B cell (primary cell): Measurements from ENCODE around the gene ROR2. TPM values are rescaled to one million over a fixed set of nuclear protein-coding genes. Genes with fewer than 3 reads are reported as not detected.

ENCODE experiments used
- ATAC-seq: fragments of 200-7000 bp; cut with Tn5 transposase; one replicate; pipeline ENCODE4 v1.10.0; 2021; ENCODE audit warnings: low read depth, mild to moderate bottlenecking, moderate number of reproducible peaks, moderate library complexity
- CTCF ChIA-PET: fragments of 350-600 bp; sonication (Branson Sonifier 250); formaldehyde crosslinking; loops from one replicate; lab custom pipeline; 2021; ENCODE audit warnings: antibody characterized with exemption, inconsistent platforms; lab: Charles Lee
- POLR2A ChIA-PET: fragments of 350-600 bp; sonication (Branson Sonifier 250); formaldehyde crosslinking; loops from one replicate; lab custom pipeline; 2021; ENCODE audit warnings: antibody characterized with exemption; lab: Charles Lee
- DNase-seq: peaks from one replicate; pipeline ENCODE4 v3.0.0; 2013
- H2AFZ ChIP-seq: 2 replicates; pipeline ENCODE4 v1.6.1; 2012; ENCODE audit warnings: mild to moderate bottlenecking, low read depth, low read length; ENCODE audit not compliant: insufficient read depth, poor library complexity, severe bottlenecking
- H3K27ac ChIP-seq, 2 donors: 1 replicate in 1 of 2; 2 replicates in 1 of 2; pipeline ENCODE4 v1.5.1; 2012 to 2013; ENCODE audit warnings: low read length in 2 of 2, mild to moderate bottlenecking in 2 of 2, moderate library complexity in 1 of 2
- H3K27me3 ChIP-seq, 4 experiments: fragments of 200-600 bp in 1 of 4; sonication (generic) in 1 of 4; replicated peaks in 1 of 4; 1 replicate in 2 of 4; 2 replicates in 2 of 4; pipeline versions ENCODE4 v1.6.1 to v1.7.0; 2013 to 2016; ENCODE audit warnings: low read length in 3 of 4, mild to moderate bottlenecking in 2 of 4, mixed read lengths in 1 of 4, moderate library complexity in 1 of 4; ENCODE audit not compliant: insufficient read depth in 4 of 4, control insufficient read depth in 3 of 4; ENCODE audit errors: control extremely low read depth in 1 of 4
- H3K36me3 ChIP-seq, 2 experiments: replicated peaks in 1 of 2; 1 replicate in 1 of 2; 2 replicates in 1 of 2; pipeline versions ENCODE4 v1.6.1 to v1.7.1; 2013; ENCODE audit warnings: low read length in 1 of 2; ENCODE audit not compliant: insufficient read depth in 2 of 2, control insufficient read depth in 1 of 2; ENCODE audit errors: control extremely low read depth in 1 of 2, extremely low read depth in 1 of 2
- H3K4me1 ChIP-seq, 2 donors: fragments of 200-600 bp in 1 of 2; sonication (generic) in 1 of 2; 1 replicate in 1 of 2; 2 replicates in 1 of 2; pipeline versions ENCODE4 v1.5.1 to v1.6.1; 2013 to 2017; ENCODE audit warnings: low read length in 2 of 2; ENCODE audit not compliant: control insufficient read depth in 2 of 2, insufficient read depth in 2 of 2
- H3K4me2 ChIP-seq: replicated peaks from 2 replicates; pipeline ENCODE3; 2012; ENCODE audit warnings: mild to moderate bottlenecking, low read depth, low read length; ENCODE audit not compliant: poor library complexity, severe bottlenecking
- H3K4me3 ChIP-seq, 5 experiments: fragments of 200-600 bp in 1 of 5; sonication (generic) in 1 of 5; 1 replicate in 3 of 5; 2 replicates in 2 of 5; pipeline versions ENCODE4 v1.5.1 to v1.7.0; 2011 to 2016; ENCODE audit warnings: low read length in 4 of 5, mild to moderate bottlenecking in 4 of 5, low read depth in 2 of 5, control low read depth in 1 of 5, moderate library complexity in 1 of 5; ENCODE audit not compliant: insufficient read depth in 1 of 5; ENCODE audit errors: control extremely low read depth in 1 of 5, extremely low read depth in 1 of 5
- H3K79me2 ChIP-seq: fragments of 200-600 bp; sonication (generic); one replicate; pipeline ENCODE4 v1.6.0; 2016; ENCODE audit warnings: low read length; ENCODE audit not compliant: control insufficient read depth, insufficient read depth
- H3K9ac ChIP-seq: fragments of 200-600 bp; sonication (generic); 2 replicates; pipeline ENCODE4 v1.6.1; 2017; ENCODE audit warnings: mild to moderate bottlenecking, low read length, moderate library complexity
- H3K9me3 ChIP-seq, 3 donors: one replicate each; pipeline versions ENCODE4 v1.6.1 to v1.7.1; 2013; ENCODE audit warnings: low read length in 2 of 3; ENCODE audit not compliant: control insufficient read depth in 2 of 3, insufficient read depth in 1 of 3; ENCODE audit errors: control extremely low read depth in 1 of 3
- H4K20me1 ChIP-seq: 2 replicates; pipeline ENCODE4 v1.6.0; 2012; ENCODE audit warnings: mild to moderate bottlenecking, low read length; ENCODE audit not compliant: insufficient read depth, control insufficient read depth, poor library complexity, severe bottlenecking
- H3K27ac Mint-ChIP-seq: one replicate; pipeline ENCODE4 v1.8.0; 2021; ENCODE audit warnings: mixed read lengths
- H3K27me3 Mint-ChIP-seq: one replicate; pipeline ENCODE4 v1.8.0; 2021; ENCODE audit warnings: mixed read lengths
- H3K4me1 Mint-ChIP-seq: one replicate; pipeline ENCODE4 v1.8.0; 2021; ENCODE audit warnings: mixed read lengths
- H3K4me3 Mint-ChIP-seq: one replicate; pipeline ENCODE4 v1.8.0; 2021; ENCODE audit warnings: mixed read lengths
- H3K9me3 Mint-ChIP-seq: one replicate; pipeline ENCODE4 v1.8.0; 2022; ENCODE audit warnings: mixed read lengths; ENCODE audit not compliant: insufficient read depth
- CTCF ChIP-seq: fragments of 200-600 bp; IDR thresholded peaks from one replicate; pipeline ENCODE4 v1.8.0; 2022; ENCODE audit warnings: antibody characterized with exemption, mild to moderate bottlenecking
- EZH2 ChIP-seq: IDR thresholded peaks from 2 replicates; pipeline ENCODE4 v1.6.1; 2012; ENCODE audit warnings: borderline replicate concordance, low read depth, mild to moderate bottlenecking, moderate library complexity, low read length; ENCODE audit not compliant: insufficient read depth, poor library complexity, severe bottlenecking
- WGBS: methylation state at CpG from one replicate; pipeline ENCODE4 v1.1.5; 2013; ENCODE audit warnings: missing lambda C conversion rate; ENCODE audit not compliant: insufficient coverage; 5-methylcytosine and 5-hydroxymethylcytosine counted together
- intact Hi-C: fragments of 100-400 bp; cut with micrococcal nuclease; formaldehyde crosslinking; loops from one replicate; pipeline ENCODE4 v1.10.0; 2022
- polyA plus RNA-seq: library from polyadenylated mRNA; depleted of rRNA; stranded (reverse); fragments of >200 nt; gene quantifications from 2 replicates; pipeline ENCODE4 v1.2.3, GENCODE V29; 2012
- total RNA-seq, 2 donors: library from RNA; stranded (reverse); fragments of 120-200 nt in 1 of 2; gene quantifications; 1 replicate in 1 of 2; 2 replicates in 1 of 2; pipeline versions ENCODE4 v1.2.3 to v1.2.4, GENCODE V29; 2013 to 2022

The ROR2 gene
- total and polyA plus RNA-seq, 2 donors (not counting 1 experiment from before 2014, with no cell fraction given), result 0.21 to 0.49 TPM

GRCh38 chr9:91705386-91705785 is 244.6 kb downstream of the ROR2 start:
- Mint-ChIP-seq H3K27me3 (peaks cover 8% of the 10 kb centered on the region), H3K9me3 (peaks cover 2% of the 10 kb centered on the region), H3K4me3 (no peak overlapping the region), H3K4me1 (no peaks in the 10 kb centered on the region), H3K27ac (no peak overlapping the region)
- no peak overlapping the region for H3K27ac ChIP-seq
- DNase-seq (no peak), ATAC-seq (no peak)
- no peaks in the 10 kb centered on the region for H4K20me1 ChIP-seq
- TF ChIP-seq CTCF, result no peak
- no peak for TF ChIP-seq EZH2
- ChIA-PET CTCF (interaction anchor here (0.7 kb wide), 1 partner anchor 20 kb away, joined by 4 read pairs; no protein-coding TSS in a partner anchor), POLR2A (no interaction called here)
- WGBS, result no CpG with 5 or more reads among the region's 1 CpG
- H3K9ac ChIP-seq, result no peak overlapping the region
- H3K9me3 ChIP-seq, result peaks cover 2 to 20% (median 18%) of the 10 kb centered on the region in 3 donors
- no peak overlapping the region for H2AFZ ChIP-seq
- H3K79me2 ChIP-seq, result no peaks in the 10 kb centered on the region
- no peak overlapping the region for H3K4me3 ChIP-seq
- H3K4me2 ChIP-seq, result no peak overlapping the region
- intact Hi-C loops, result no loop called here
- H3K4me1 ChIP-seq, result peaks cover 0 to 2% of the 10 kb centered on the region in 2 donors
- H3K36me3 ChIP-seq, result no peaks in the 10 kb centered on the region
- peaks cover 0 to 5% (median 1%) of the 10 kb centered on the region in 4 experiments for H3K27me3 ChIP-seq

GRCh38 chr9:91700475-91700874 is 249.6 kb downstream of the ROR2 start:
- no peak overlapping the region for H3K27ac ChIP-seq
- H3K4me1 ChIP-seq, result no peaks in the 10 kb centered on the region
- Mint-ChIP-seq H3K4me3 (no peak overlapping the region), H3K9me3 (peaks cover 2% of the 10 kb centered on the region), H3K4me1 (peaks cover 4% of the 10 kb centered on the region), H3K27me3 (peaks cover 8% of the 10 kb centered on the region), H3K27ac (no peak overlapping the region)
- no peaks in the 10 kb centered on the region for H3K36me3 ChIP-seq
- CTCF ChIA-PET, result no interaction called here
- no peak for ATAC-seq
- no peak overlapping the region for H2AFZ ChIP-seq
- no peak for TF ChIP-seq CTCF
- TF ChIP-seq EZH2, result no peak
- no peaks in the 10 kb centered on the region for H3K79me2 ChIP-seq
- WGBS, result 90% methylated on average over 2 of the region's 5 CpGs
- H3K9ac ChIP-seq, result no peak overlapping the region
- H4K20me1 ChIP-seq, result no peaks in the 10 kb centered on the region
- intact Hi-C loops, result no loop called here
- POLR2A ChIA-PET, result no interaction called here
- no peak overlapping the region for H3K4me3 ChIP-seq
- H3K27me3 ChIP-seq, result peaks cover 0 to 5% (median 1%) of the 10 kb centered on the region in 4 experiments
- DNase-seq, result no peak
- H3K9me3 ChIP-seq, result peaks cover 2 to 10% (median 9%) of the 10 kb centered on the region in 3 donors
- H3K4me2 ChIP-seq, result no peak overlapping the region
